Erythroblast (primary cell): ENCODE data around the gene SIL1.
"Not testable (repeated sequence)": the region's sequence is repeated elsewhere in the genome, so short reads cannot be mapped to it uniquely, and the experiment has no call there.

Source experiments
- DNase-seq, 2 experiments: peaks; one replicate each; lab custom pipeline; 2025; lab: John Stamatoyannopoulos, UW
- GATA1 ChIP-seq: IDR thresholded peaks from 2 replicates; pipeline ENCODE4 v1.6.1; 2011; ENCODE audit warnings: low read depth, mild to moderate bottlenecking, control low read depth, low read length, moderate library complexity
- POLR2A ChIP-seq: IDR thresholded peaks from 2 replicates; pipeline ENCODE4 v1.6.1; 2011; ENCODE audit warnings: mild to moderate bottlenecking, low read length

SIL1 gene

GRCh38 chr5:138936225-138936967 lies 261.8 kb downstream of the SIL1 start:
- TF ChIP-seq GATA1 (no peak), POLR2A (no peak)
- no peak for DNase-seq

GRCh38 chr5:138935466-138935865 lies 262.7 kb downstream of the SIL1 start:
- no peak for DNase-seq
- no peak for TF ChIP-seq POLR2A
- TF ChIP-seq GATA1, result no peak

- no peak for DNase-seq
- TF ChIP-seq POLR2A (no peak), GATA1 (no peak)
These were observed 263.2 kb downstream of the SIL1 start for GRCh38 chr5:138934971-138935370.

GRCh38 chr5:138933522-138934290 lies 264.5 kb downstream of the SIL1 start:
- no peak for DNase-seq
- TF ChIP-seq POLR2A (no peak), GATA1 (no peak)

GRCh38 chr5:138932171-138932810 lies 265.9 kb downstream of the SIL1 start:
- DNase-seq, result no peak
- no peak for TF ChIP-seq POLR2A
- no peak for TF ChIP-seq GATA1

- TF ChIP-seq POLR2A (no peak), GATA1 (no peak)
- DNase-seq, result no peak
These were observed 267.6 kb downstream of the SIL1 start for GRCh38 chr5:138930371-138931097.

- TF ChIP-seq POLR2A (no peak), GATA1 (no peak)
- no peak for DNase-seq
These were observed 268.6 kb downstream of the SIL1 start for GRCh38 chr5:138929571-138929955.

GRCh38 chr5:138927979-138928378 lies 270.2 kb downstream of the SIL1 start:
- TF ChIP-seq GATA1 (peak; percentile 49), POLR2A (no peak)
- DNase-seq, result peak; percentile 88 to 93

- TF ChIP-seq GATA1, result no peak
- no peak for TF ChIP-seq POLR2A
- peak; percentile 55 to 65 for DNase-seq
These were observed 270.6 kb downstream of the SIL1 start for GRCh38 chr5:138927544-138927943.

- TF ChIP-seq POLR2A (no peak), GATA1 (no peak)
These were observed 271.3 kb downstream of the SIL1 start for GRCh38 chr5:138926688-138927448.

GRCh38 chr5:138926257-138926656 lies 271.9 kb downstream of the SIL1 start:
- TF ChIP-seq POLR2A (no peak), GATA1 (no peak)
- DNase-seq, result no peak

More at GRCh38 chr5:138926688-138927448, 271.3 kb downstream of the SIL1 start:
- no peak for DNase-seq

GRCh38 chr5:138925090-138925635 lies 273.0 kb downstream of the SIL1 start:
- peak in 1 of 2 experiments; percentile 21 for DNase-seq
- TF ChIP-seq GATA1 (no peak), POLR2A (no peak)

- TF ChIP-seq GATA1 (no peak), POLR2A (no peak)
- DNase-seq, result no peak
These were observed 275.7 kb downstream of the SIL1 start for GRCh38 chr5:138922494-138922893.

GRCh38 chr5:138921362-138921761 lies 276.8 kb downstream of the SIL1 start:
- DNase-seq, result not testable (repeated sequence)
